ENCODE data around the gene DDX1.

DNA sequence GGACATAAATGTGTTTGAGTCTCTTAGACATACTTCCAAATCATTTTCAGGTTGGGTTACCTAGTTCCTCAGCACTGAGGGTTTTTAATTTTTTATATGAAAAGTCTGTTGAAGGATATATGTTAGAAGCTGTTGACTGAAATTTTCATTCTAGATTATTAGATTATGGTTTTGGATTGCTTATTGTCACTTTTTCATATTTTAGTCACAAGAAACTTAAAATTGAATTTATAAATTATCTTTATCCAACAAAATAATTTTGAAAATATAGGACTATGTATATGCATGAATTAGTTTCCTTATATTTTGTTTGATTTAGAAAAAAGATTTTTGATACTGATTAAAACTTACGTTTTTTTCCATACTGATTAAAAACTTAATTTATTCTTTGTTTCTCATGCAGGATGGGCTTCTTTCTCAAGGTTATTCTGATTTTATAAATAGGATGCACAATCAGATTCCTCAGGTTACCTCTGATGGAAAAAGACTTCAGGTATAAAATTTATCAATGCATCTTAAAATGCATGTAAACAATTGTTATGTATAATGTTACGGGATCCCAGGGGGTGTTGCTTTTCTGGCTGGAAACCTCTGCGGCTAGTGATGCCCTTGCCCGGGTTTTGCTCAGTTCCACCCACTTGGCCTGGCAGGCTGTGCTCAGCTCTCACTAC, 26.2 kb downstream of the DDX1 start:
- TF ChIP-seq, protein P1, sequence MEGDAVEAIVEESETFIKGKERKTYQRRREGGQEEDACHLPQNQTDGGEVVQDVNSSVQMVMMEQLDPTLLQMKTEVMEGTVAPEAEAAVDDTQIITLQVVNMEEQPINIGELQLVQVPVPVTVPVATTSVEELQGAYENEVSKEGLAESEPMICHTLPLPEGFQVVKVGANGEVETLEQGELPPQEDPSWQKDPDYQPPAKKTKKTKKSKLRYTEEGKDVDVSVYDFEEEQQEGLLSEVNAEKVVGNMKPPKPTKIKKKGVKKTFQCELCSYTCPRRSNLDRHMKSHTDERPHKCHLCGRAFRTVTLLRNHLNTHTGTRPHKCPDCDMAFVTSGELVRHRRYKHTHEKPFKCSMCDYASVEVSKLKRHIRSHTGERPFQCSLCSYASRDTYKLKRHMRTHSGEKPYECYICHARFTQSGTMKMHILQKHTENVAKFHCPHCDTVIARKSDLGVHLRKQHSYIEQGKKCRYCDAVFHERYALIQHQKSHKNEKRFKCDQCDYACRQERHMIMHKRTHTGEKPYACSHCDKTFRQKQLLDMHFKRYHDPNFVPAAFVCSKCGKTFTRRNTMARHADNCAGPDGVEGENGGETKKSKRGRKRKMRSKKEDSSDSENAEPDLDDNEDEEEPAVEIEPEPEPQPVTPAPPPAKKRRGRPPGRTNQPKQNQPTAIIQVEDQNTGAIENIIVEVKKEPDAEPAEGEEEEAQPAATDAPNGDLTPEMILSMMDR (IDR thresholded peaks at IDR 0.05): no peak
- TF ChIP-seq POLR2A (IDR thresholded peaks at IDR 0.05): no peak
